GM19455 (cell line): ENCODE measurements around the gene KCNMB2.
A peak's percentile ranks its signal among the peaks of the same experiment; 100 is the strongest.

Experiments used
- ATAC-seq: cut with Tn5 transposase; IDR thresholded peaks from one replicate; pipeline ENCODE4 v1.9.1; 2021; ENCODE audit not compliant: unreplicated experiment

The KCNMB2 gene

DNA sequence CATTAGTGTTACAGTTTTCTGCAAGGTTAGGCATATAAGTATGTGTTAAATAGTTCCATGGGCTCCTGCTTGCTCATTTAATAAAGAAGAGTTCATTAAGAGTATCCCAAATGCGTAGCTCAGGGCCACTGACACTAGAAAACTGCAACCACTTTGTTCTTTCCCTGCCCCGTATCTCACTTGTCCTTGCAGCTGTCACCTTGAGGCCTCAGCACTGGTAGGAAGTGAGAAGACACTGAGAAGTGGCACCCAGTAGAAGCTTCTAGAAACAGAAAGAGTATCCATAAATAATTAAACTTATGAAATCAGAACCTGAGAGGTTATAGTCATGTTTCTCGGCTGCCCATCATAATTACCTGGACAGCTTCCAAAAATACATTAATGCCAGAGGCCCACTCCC is 266.0 kb downstream of the KCNMB2 start:
- no peak for ATAC-seq

DNA sequence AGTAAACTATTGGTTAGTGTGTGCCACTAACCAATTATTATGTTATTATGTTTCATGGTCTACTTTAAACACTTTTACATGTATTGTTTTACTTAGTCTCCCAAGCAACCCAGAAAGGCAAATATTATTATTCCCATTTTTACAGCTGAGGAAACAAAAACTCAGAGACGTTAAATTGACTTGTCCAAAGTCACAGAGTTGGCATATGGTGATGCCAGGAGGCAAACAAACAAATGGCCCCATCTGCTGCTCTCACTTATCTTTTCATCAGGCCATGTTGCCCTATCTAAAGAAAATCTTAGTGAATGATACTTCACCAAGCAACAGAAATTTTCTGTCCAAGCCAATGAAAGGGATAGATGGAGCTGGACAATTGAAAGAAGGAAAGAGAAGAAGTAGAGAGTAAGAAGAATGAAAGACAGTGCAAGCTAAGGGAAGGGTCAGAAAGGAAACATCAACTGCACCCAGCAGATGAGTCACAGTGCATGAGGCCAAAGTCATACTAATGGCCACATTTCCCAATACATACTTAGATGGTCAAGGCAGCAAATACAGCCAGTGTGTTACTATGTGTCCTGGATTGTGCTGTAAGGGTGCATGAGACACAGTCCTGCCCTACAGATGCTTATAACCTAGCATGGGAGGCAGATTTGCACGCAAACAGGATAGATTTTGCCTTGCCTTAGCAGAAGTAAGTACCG is 266.9 kb downstream of the KCNMB2 start:
- ATAC-seq: no peak

DNA sequence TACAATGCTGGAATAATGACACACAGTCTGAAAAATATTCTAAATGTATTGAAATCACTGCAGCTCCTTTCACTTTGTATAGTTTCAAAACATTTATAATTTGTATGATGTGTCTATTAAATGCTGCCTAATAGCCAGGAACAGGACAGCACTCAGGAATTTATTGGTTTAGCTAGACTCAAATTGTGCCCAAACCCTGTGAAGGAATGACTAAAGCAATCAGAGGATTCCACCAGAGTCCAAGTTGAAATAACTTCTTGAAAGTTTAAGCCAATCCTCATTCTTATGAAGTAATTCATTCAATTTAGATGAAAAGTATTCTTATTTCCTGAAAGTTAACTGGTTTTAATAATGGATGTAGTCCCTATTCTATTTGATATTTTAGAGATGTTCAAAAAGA is 268.4 kb downstream of the KCNMB2 start:
- ATAC-seq: no peak

DNA sequence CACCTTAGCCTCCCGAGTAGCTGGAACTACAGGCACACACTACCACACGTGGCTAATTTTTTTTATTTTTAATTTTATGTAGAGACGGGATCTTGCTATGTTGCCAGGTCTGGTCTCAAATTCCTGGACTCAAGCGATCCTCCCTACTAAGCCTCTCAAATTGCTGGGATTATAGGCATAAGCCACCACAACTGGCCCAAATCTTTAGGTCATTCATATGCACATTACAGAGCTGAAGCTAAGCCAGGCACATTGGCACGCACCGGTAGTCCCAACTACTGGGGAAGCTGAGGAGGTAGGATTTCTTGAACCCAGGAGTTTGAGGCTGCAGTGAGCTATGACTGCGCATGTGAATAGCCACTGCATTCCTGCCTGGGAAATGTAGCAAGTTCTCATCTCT is 269.5 kb downstream of the KCNMB2 start:
- no peak for ATAC-seq

DNA sequence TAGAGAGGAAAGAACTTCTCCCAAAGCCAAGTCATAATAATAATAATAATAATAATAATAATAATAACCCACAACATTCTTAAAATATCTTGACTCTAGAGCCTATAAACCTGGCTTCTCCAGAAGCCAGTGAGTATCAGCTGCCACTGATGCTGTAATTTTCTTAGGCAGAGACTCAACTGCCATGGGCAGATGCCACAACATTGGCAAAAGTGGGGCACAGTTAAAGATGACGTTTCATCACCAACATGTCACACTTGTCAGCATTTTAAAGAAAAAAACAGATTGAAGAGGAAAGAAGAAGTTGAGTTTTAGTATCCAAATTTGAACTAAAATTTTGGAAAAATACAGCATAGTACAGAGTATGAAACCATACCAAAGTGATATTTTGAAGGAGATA is 270.4 kb downstream of the KCNMB2 start:
- no peak for ATAC-seq

DNA sequence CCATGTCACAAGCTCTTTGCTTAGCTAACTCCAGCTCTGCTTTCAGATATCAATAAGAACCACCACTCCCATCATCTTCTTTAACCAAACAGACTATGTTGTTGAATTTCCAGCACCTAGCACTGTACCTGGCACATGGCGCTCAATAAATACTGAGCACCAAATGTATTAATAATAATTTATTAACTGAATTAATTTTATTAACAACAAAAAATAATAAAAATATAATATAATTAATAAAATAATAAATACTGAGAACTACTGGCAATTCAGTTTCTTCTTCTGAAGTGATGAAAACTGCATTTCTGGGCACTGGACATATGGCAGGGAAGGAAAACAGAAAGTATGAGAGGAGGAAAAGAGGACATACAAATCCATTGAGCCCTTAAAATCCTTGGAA is 271.5 kb downstream of the KCNMB2 start:
- ATAC-seq: no peak

DNA sequence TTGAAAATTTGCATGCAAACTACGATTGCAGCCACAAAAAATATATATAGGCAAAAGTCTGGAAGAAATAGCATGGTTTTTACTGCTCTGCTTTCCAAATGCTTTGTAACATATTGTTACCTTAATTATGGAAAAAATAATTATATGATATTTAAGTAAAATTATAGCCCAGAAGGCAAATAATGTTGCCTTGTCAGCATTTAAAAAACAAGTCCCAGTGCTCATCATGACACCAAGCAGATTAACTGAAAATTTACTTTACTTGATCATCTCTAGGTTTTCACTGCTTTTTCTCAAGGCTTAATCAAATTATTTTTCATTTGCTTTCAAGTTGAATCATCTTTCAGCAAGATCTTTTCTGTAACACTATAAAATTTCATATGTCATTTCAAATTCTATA is 272.5 kb downstream of the KCNMB2 start:
- no peak for ATAC-seq

DNA sequence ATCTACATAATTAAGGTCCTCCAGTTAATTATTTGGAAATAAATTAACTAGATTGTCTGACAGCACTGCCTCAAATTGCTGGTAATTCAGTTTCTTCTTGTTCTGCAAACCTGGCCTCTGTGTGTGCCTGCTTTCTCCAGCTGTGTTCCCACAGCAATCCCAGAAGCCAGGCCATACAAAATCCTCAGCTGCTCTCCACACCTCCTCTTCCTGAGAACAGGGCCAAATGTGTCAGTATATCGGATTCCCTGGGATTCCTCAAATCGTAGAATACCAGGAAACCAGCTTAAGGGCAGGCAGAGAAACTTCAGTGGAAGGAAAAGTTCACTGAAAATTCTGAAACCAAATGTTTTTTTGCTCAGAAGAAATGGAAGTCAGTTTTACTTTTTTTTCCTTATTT is 273.9 kb downstream of the KCNMB2 start:
- ATAC-seq: no peak

DNA sequence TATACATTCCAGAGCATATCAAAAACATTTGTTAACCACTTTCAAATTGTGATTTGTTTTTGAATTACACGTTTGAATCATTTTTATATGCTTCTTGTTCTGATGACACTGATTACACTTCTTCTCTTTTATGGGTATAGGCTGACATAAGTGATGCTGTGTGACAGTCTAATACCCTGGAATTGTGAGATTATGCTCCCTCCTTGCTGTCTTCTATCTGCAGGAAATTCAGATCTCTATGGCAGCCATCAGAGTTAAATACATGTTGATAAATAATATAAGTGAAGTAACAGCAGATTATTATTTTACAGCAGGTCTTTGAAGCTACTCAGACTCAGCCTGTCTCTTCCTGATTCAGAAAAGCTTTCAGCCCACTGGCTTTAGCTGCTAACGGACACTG is 286.5 kb downstream of the KCNMB2 start:
- ATAC-seq: no peak

DNA sequence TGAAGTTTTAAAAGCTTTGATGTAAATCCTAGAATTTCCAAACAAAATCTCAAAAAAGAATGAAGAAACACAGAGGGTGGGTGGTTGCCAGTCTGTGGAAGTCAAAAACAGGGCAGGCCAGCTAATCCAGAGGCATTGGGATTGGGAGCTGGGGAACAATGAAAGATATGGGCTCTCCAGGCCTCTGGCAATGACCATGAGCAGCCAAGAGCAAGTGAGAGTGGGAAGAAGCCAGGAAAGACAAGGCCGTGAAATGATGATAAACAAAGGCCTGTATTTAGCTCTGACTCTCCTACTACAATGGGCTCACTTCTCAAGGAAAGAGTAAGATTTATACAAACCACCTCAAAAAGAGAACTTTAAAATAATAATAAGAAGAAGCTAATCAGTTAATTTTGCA is 286.9 kb downstream of the KCNMB2 start:
- ATAC-seq: no peak

DNA sequence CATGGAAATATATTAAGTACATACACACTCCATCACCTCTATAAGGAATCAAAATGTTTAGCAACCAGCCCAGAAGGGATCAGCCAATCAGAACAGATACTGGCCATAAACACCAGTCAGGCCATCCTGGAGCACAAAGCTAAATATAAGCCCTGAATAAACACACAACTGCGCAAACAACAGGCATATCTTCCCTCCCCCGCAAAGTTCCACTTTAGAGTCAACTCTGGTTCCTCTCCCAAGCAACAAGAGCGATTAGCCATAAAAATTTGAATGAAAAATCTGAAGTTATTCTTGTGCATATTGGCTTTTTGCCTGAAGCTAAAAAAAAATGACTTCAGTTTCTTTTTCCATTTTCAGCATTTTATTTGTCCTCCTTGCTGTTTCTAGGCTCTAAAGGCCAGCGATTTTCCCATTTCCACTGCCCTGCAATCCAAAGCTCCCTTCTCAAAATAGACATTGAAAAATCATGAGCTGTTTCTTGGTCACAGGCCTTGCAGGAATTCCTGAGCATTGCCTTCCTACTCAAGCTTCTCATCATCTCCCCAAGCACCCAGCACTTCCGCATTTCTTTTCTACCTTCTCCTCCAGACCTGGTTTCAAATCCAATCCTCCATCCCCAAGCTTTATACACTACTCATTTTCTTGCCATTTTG is 287.5 kb downstream of the KCNMB2 start:
- no peak for ATAC-seq

DNA sequence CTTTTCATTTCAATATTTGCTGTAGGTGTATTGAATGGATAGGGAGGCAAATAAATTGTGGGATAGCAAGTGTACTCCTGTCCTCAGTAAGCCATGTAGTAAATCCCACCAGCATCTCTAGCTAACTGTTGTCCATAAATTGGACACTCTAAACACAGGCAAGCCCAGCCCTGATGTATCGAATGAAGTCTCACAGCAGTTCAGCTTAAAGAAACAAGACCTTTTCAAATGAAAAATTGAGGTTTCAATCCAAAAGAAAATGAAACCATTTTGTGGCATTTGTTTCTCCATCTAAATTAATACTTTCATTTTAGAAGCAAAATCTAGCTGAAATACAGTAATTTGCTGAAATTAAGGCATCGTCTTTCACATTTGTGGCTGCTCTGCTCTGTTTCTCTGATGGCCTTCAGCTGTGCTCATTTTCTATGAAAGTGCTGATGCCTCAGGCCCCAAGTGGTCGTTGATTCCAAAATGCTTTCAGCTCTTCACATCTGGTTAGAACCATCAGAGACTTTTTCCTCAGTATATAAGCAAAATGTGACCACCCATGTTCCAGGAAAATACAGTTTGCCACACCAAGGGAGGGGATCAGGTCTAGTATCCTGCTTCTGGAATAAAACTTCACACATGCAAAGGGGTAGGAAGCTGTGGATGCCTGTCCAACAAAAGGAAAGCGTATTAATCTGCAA is 290.3 kb downstream of the KCNMB2 start:
- ATAC-seq: peak; percentile 68

DNA sequence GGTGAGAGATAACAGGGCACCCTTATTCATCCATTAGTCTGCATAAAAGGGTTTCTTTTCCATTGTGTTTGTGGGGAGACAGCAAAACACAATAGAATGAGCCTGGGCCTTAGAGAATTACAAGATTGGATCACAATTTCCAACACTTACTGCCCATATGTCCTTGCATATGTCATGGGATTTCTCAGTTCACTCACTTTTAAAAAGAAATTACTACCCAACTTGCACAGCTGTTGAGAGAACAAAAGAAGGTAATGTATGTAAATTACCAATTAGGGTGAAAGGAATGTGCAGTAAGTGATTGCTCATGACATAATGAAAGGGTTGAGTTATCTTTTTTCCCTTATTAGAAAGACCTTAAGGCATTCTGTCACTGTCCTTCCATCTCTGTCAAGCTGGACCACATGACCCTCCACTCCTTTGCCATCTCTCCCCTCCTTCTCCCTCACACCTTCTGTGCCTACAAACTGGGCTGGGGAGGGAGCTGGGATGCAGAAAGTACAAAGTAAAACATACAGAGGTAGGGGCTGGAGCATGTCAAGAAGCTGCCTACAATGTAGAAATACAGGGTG is 291.1 kb downstream of the KCNMB2 start:
- no peak for ATAC-seq

DNA sequence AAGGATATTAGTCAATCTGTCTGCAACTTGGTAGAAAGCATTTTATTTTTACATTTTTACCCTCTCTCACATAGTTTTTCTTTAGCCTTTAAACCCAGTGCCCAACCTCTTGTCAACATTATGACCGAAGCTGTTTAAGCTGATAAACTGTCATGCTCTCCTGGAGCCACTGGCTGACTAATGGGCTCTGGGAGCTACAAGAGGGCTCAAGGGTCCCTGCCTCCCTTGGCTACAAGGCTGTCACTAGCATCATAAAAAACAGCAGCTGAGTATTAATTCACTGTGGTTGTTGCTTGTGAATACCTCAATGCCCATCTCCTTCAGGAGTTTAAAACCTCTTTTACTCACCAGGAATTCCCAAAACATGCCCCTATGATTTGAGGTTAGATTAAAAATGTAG is 297.5 kb downstream of the KCNMB2 start:
- ATAC-seq: no peak

DNA sequence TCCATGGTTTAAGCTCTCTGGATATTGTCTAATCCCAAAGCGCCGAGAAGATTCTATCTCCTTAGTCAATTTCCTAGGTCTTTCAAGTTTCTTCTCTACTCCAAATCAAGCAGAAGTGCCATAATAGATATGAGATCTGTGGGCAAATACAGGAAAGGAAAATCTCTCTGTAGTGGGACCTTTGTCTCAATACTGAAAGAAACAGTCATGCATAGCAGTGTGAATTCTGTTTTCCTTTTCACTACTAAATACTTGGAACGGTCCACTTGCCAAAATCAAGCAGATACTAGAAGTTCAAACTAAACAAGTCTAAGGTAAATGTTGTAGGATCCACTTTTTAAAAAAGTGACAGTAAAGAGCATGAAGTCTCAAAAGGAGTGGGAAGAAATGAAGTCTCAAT is 298.8 kb downstream of the KCNMB2 start:
- ATAC-seq: no peak

DNA sequence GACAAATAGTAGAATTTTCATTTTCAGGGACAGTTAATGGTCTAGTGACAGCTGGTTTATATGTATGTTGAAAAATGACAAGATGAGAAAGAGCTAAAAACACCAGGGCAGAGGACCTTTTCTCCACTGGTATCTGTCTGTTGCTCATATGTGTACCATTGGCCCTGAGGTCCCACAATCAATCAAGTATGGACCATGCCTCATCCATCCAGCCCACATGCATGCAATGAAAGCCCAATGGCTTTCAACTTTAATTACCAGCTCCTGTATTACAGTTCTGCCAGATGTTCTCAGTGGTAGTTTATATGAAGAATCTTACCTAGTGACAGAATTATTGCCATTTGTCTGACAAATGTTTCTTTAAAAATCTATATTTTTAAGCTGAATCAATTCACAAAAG is 301.3 kb downstream of the KCNMB2 start:
- ATAC-seq: no peak

DNA sequence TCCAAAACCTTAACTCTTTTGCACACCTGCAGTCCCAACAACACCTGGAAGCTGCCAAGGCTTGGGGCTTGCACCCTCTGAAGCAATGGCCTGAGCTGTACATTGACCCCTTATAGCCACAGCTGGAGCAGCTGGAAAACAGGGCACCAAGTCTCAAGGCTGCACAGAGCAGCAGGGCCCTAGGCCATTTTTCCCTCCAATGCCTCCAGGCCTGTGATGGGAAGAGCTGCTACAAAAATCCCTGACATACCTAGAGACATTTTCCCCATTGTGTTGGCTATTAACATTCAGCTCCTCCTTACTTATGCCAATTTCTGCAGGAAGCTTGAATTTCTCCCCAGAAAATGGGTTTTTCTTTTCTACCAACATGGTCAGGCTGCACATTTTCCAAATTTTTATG is 304.4 kb downstream of the KCNMB2 start:
- no peak for ATAC-seq

DNA sequence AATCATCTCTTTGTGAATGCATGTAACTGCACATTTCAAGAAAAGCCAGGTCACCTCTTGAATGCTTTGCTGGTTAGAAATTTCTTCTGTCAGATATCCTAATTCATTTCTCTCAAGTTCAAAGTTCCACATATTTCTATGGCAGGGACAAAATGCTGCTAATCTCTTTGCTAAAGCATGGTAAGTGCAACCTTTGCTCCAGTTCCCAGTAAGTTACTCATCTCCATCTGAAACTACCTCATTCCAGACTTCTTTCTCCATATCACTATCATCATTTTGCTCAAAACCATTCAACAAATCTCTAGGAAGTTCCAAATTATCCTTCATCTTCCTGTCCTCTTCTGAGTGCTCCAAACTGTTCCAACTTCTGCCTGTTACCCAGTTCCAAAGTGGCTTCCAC is 304.8 kb downstream of the KCNMB2 start:
- ATAC-seq: no peak

DNA sequence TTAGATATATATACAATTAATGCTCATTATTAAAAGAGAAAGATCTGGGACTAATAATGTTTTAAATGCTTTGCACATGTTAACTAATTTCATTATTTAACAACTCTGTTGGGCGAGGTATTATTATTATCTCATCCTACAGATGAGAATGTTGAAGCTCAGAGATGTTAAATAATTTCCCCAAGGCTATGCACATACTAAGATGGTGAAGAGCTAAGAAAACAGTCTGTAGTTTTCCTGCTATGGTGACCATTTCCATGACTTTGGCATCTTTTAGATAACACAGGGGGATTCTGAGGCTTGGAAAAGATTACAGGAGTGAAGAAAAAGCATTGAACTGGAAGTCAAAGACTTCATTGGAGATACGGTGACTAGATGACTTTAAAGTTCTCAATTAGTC is 308.7 kb downstream of the KCNMB2 start:
- no peak for ATAC-seq

DNA sequence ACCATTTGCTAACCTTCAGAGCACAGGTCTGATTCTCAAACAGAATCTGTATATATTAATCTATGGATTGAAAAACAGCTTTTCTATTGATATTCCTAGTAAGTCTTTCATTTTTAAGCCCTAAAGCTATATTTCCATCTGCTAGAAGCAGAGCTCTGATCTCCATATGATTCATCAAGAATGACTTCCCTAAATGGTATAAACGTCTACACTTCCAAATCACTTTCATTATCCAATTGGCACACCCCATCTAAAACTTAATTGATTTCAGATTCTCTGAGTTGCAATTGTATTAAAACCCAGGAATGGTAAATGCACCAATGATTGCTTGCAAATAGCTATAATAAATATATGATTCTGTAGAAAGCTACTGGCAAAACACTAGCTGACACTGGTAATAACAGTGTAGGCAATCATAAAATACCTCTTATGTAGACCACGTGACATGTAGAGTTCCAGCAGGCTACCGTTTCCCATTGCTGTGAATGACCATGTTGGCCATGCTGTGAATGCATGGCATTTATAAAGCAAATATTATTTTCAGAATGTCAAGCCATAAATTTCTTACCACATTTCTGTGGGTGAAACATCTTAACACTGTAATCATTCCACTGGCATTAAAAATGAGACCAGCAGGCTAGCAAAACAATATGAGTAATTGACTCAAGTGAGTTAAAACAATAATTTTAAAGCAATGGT is 309.3 kb downstream of the KCNMB2 start:
- ATAC-seq: no peak

DNA sequence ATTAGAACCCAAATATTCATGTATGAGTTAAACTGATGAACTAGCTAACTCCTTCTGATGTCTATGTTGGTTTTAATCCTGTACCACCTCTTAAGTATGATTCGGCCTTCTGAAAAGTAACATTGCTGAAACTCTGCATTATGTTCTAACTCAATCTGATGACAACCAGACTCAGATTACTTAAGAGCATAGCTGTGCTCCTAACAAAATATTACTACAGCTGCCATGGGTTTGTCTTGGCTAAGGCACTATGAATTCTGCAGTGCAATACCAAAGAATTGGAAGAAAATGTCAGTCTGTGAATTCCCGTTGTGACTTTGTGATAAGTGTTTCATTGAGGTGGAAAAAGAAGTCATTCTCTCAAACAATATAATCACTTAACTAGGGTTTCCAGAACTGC is 311.0 kb downstream of the KCNMB2 start:
- ATAC-seq: no peak
